Nucleus accumbens (tissue), 56 donors: ENCODE results near the gene OR1F1.
"Not testable (repeated sequence)": the region's sequence is repeated elsewhere in the genome, so short reads cannot be mapped to it uniquely, and the experiment has no call there.

Experiments used
- DNase-seq, 56 donors: peaks; one replicate each; lab custom pipeline; 2025; lab: John Stamatoyannopoulos, UW

OR1F1 gene

DNA sequence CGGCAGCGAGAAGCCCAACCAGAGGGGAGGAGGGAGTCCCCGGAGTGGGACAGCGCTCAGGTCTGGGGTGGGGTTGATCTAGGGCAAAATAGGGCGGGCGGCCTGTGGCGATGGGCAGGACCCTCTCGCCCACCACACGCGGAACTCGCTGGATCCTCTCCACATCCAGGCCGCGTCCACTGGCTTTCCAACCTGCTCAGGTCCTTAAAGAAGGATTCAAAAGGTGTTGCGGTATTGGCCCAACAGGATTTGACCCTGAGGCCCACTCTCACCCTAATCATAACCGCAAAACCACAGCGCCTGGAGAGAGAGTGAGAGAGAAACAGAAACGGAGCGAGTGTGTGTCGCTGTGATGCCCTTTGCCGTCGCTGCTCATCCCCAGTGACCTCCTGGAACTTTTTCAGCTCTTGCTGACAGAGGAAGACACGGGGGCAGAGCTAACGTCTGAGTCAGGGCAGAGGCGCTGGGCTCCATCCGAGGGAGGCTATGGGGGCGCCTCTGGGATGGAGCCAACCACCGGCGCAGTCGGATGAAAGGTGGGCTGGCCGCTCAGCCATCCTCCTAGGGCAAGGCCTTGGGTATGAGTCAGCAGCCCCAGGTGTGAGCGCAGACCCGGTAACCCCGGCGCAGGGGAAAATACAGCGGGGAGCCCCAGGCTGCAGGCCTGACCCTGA lies 16.7 kb upstream of the OR1F1 start:
- DNase-seq: no peak

DNA sequence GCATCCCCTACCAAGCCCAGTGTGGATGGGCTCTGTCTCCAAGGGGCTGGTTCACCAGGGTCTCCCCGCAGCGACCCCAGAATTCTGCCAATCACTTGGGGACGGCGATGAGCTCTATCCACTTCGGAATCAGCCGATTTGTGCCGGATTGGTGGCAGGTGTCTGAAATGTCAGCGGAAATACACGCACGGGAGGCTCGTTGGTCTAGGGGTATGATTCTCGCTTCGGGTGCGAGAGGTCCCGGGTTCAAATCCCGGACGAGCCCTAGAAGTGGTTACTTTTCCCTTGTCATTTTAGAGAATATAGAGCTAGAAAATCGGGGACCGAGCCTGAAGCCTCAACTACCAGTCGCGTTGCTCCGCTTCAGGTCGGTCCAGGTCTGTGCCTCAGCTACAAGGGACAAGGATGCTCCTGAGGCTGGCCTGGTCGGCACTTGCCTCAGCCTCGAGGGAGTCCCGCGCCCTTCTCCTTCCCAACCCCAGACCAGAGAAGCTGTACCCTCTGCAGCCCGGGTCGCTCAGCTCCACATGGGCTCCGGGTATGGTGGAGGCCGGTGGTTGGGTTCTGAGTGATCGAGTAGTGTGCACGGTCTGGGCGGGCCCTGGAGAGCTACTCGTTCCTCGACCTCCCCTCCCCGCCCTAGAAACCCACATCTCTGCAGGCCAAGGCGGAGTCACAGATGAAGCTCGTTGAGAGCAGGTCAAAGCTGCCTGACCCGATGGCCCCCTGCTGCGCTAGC lies 16.0 kb upstream of the OR1F1 start:
- DNase-seq: no peak

DNA sequence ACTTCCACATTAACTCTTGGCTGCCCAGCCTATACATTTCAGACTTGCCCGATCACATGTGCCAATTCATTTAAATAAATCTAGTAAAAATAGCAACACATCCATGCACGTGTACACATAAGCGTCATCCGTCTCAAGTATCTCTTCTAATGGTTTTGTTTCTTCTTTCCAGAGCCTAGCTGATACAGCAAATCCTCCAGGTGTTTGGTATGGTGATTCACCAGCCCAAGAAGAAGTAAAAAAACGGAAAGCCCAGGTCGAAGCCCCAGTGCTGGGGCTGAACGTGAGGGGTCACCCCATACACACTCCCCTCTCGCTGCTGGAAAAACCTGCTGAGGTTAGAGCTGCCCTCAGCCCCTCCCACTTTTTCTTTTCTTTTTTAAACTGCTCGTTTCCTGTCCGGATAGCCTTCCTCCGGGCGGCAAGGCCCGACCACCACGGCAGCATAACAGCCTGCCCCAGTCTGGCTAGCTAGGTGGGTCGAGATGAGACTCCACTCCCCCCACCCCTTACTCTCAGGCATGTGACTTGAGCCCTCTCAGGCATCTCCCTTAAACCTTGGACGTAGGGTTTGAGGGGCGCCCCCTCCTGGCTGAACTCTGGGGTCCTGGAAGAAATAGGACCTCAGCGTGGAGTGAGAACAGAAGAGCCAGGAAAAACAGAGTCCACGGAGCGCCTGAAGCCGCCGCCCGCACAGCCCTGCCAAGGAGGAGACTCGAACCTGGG lies 13.9 kb upstream of the OR1F1 start:
- no peak for DNase-seq

DNA sequence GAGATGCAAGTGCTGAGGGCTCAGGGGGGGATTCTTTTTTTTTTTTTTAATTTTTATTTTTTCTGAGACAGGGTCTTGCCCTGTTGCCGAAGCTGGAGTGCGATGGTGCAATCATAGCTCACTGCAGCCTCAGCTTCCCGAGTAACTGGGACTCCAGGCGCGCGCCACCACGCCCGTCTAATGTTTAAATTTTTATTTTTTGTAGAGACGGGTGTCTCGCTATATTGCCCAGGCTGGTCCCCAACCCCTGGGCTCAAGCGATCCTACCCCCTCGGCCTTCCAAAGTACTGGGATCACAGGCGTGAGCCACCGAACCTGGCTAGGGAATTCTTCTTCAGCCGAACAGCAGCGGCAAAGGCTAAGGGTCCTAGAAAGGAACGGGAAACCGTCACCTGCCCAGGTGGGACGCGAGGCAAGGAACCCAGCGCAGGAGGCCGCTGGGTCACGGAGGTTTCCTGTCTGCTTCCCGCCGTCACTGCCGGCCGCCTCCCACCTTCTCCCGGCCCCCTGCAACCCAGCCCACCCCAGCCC lies 13.3 kb upstream of the OR1F1 start:
- DNase-seq: no peak

DNA sequence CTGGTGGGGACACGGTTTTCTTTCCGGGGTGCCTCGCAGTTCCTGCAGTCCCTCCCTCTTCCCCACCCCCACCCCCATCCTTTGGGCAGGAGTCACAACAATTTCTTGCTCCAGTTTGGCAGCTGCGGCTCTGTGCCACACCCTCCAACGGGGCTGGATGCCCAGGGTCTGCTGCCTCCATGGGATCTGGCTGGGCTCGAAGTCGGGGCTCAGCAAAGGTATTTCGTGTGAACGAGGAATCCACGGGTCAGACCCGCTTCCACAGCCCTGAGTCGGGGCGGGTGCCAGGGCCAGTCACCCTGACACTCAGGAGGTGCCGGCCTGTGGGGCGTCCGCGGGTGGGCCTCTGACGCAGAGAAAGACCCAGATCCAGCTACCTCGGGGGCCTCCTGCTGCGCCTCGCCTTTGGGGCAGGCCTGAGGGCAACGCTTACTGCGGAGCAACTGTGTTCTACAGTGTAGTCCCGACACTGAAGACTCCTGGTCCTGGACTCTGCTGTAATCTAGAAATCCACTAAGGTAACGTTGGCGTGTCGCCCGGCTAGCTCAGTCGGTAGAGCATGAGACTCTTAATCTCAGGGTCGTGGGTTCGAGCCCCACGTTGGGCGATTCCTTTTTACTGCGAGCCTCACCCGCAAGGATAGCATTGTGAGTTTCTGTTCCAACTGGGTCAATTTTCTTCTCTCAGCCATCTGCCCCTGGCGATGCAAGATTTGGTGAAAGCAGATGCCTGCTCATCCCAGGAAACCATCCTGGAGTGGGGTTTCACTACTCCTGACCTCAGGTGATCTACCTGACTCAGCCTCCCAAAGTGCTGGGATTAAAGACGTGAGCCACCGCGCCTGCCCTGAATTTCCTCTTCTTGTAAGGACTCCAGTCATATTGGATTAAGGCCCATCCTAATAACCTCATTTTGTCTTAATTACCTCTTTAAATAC lies 12.6 kb upstream of the OR1F1 start:
- no peak for DNase-seq

DNA sequence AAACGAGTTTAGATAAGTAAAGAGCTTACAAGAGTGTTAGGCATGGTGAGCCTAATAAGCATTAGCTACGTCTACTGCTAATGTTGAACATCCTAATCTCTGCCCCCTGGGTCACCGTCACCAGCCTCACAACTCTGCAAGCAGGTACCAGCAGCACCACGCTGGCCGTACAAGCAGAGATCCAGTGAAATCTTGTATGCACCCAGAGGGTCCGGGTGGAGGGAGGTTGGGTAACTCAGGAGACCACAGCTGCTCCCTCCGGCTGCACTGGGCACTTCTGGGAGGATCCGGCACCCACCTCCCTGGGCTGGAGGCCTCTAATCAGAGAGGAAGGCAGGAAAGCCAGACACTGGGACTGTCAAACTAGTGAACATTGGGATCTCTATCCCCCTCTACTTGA lies 8.4 kb upstream of the OR1F1 start:
- no peak for DNase-seq

DNA sequence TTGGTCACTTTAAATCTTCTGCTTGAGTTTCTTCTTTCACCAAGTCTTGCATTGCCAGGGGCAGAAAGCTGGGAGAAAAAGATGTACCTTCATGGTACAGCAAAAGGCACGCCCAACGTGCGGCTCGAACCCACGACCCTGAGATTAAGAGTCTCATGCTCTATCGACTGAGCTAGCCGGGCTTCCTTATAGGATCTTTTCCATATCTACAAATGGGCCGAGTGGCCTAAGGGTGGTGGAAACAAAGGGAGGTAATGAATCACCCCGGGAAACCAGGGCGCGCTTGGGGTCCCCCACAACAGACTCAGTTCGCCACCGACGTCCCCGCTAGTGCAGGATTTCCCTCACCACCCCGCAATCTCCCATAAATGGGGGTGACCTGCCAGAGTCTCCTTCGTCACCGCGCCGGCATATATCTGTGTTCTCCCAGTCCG lies 7.5 kb upstream of the OR1F1 start:
- DNase-seq: no peak

DNA sequence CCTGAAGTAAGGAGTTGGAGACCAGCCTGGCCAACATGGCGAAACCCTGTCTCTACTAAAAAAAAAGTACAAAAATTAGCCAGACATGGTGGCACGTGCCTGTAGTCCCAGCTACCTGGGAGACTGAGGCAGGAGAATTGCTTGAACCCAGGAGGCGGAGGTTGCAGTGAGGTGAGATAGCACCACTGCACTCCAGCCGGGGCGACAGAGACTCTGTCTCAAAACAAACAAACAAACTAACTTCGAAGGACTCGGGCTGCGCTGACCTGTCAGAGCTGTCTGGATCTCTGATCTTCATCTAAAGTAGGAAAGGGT lies 5.8 kb upstream of the OR1F1 start:
- DNase-seq: not testable (repeated sequence)

DNA sequence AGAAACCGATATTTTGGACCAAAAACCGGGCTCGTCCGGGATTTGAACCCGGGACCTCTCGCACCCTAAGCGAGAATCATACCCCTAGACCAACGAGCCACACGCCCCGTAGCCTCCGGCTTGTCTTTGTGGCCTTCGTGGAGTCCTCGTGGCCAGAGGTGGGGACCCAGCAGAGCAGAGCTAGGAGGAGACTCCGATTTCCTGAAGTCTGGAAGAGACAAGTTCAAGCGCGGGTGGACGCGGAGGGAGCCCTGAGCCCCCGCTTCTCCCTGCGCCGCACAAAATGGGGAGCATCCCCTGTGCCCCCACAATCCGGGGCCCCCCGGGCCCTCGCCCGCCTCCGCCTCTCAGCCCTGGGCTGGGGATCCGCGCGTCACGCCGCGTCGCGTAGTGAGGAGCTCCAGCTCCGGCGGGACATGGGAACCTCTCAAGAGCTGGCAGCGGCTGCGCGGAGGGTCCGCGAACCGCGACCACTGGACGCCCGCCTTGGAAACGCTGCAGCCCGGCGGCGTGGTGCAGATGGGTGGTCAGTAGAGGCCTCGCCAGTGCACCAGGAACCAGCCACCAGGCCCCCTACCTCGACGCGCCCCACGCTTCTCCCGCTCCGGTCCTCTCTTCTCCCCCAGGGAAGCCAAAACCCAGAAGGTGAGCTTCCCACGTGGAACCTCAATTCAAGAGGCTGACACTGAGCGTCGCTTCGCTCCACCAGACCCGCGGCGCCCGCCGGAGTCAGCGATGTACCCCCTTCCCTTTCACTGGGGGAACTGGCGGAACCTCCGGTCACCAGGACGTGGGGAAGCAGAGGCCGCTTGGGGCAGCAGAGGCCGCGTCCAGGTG lies 5.2 kb upstream of the OR1F1 start:
- DNase-seq: peak in 1 of 56 donors; percentile 8

DNA sequence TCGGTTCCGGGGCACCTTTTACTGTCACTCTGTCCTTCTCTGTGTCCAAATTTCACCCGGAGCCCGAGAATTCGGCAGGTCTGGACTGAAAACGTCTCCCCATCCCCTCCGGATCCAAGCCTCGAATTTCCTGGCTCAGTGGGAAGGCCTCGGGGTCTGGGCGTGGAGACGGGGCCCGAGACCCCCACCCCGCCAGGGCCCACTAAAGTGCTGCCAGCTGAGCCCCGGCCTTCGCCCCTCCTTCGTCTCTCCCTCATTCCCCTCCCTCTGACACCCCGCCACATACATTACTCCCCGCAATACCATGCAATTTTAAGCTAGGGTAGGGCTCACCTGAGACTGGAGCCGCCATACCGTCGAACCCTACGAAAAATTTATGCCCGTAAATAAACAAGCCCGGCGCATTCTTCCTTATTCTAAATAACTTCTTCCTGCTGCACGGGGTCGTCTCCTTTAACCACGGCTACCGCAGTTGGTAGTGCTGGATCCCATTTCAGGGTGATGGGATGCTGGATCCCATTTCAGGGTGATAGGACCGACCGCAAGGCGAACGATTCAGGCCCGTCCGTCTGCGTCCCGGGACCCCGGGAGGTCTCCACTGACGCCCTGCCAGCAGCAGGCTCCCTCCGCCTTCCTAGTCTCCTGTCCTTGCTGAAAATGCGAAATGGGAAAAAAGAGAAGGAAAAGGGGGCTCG lies 4.4 kb upstream of the OR1F1 start:
- no peak for DNase-seq

DNA sequence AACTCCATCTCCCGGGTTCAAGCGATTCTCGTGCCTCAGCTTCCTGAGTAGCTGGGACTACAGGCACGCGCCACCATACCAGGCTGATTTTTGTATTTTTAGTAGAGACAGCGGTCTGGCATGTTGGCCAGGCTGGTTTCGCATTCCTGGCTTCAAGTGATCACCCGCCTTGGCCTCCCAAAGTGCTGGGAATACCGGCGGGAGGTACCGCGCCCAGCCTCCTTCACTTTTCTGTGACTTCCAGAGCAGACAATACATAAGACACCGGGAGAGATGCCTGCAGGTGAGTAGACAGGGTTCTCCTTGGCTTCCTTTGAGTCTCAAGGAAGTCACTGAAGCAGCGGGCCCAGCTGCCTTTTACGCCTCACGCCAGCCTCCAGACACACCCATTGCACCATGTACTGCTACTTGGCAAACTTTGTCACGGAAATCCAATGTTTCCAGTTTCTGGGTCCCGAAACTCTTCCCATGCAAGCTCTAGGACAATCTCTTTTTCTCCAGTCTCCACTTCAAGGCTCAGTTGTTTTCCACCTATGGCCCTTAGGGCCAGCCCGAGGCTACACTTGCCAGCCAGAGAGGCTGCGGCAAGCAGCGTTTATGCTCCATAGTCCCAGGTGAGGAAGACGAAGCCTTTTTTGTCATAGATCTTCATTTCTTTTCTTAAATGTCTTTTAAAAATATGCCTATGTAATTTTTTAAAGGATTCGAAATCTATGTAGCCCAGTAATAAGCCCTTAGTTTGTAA lies 886 bp upstream of the OR1F1 start:
- DNase-seq: no peak

DNA sequence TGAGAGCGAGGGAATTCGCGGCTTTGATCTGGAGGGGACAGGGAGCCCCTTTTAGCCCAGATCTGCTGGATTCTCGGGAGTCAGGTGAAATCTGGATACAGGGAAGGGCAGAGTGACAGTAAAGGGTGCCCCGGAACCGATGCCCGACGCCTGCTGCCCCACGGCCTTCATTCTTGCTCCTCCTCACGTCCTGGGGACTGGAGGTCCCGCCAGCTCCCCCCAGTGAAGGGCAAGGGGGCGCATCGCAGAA lies 596 bp downstream of the OR1F1 start:
- DNase-seq: peak in 1 of 56 donors; percentile 28

DNA sequence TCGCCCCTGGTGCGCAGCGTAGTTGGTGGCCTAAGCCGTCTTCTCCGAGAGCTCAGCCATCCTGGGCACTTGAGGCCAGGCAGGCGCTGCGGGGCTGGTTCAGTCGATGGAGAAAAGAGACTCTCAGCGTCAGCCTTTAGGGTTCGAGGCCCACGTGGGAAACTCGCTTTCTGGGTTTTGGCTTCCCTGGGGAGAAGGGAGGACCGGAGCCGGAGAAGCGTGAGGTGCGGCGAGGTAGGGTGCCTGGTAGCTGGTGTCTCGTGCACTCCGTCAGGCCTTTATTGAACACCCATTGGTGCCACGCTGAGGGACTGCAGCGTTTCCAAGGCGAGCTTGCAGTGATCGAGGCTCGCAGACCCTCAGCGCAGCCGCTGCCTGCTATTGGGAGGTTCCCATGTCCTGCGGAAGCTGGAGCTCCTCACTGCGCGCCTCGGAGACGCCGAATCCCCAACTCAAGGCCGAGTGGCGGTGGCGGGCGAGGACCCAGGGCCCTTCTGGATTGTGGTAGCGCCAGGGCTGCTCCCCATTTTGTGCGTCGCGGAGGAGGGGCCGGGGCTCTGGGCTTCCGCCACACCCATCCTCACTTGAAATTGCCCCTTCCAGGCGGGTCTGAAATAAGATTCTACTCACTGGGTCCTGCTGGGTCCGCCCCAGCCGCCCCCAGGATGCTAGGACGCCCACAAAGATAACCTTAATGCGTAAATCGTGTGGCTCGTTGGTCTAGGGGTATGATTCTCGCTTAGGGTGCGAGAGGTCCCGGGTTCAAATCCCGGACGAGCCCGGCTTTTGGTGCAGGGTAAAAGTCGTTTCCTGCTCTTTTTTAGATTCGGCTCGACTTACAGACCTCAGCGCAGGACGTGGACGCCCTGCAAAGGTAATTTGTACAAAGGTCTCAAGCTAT lies 1.2 kb downstream of the OR1F1 start:
- peak in 6 of 56 donors; percentile 4 to 37 (median 12) for DNase-seq

DNA sequence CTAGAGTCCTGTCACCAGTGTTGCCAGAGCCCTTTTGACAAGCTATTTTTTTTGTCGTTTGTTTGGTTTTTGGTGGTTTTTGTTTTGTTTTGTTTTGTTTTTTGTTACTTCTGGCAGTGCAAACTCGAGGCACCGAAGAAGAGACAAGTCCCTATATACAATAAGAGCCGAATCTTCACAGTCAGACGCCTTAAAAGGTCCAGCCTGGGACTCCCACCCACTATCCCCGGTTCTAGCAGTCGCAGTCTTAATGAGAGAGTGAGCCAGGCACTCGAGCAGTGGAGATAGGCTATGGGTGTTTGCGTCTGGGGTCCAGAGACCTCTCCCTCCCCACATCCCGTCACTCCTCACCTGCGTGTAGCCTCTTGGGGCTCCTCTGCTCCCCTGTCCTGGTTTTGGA lies 1.9 kb downstream of the OR1F1 start:
- no peak for DNase-seq

DNA sequence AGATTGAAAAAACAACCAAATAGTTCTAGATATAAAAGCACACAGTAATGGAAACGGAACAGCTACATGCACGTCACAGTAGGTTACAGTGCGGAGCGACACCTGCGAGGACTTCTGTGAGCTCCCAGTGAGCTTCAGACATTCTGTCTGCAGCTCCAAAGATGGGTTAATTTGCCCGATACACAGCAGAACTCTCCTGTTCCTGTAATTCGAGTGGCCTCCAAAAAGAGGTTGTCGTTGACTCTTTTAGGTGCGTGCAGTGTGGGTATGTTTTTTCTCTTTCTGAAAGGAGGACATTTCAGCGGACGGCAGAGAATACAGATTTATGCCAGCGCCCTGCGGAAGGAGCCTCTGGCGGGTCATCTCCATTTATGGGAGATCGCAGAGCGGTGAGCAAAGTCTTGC lies 2.9 kb downstream of the OR1F1 start:
- no peak for DNase-seq

DNA sequence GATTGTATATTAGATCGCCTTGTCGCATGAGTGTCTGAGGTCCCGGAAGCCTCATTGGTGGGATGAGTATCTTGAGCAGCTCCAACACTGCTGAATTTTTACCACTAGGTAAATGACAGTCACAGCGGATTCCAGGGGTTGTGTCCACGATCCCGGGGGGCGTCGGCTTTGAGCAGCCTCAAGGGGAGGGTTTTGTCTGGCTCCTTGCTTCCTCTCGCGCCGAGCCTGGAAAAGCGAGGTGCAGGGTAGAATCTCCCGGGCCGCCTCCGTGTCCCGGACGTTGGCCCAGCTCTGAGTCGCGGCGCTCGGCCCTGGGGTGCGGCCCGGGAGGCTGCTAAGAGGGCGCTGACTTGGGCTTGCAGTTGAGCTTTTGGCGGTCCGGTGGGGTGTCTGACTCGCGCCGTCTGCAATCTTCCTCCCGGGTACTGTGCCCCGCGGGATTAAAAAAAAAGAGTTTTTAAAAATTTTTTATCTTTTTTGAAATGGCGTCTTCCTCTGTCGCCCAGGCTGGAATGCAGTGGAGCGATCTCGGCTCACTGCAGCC lies 4.5 kb downstream of the OR1F1 start:
- no peak for DNase-seq
